HG03045 (cell line): ENCODE results near the gene SLC11A1.

Experiments
- ATAC-seq: cut with Tn5 transposase; IDR thresholded peaks from one replicate; pipeline ENCODE4 v1.9.1; 2021; ENCODE audit warnings: mild to moderate bottlenecking, moderate library complexity; ENCODE audit not compliant: unreplicated experiment

The SLC11A1 gene

GRCh38 chr2:218366621-218367414, 15.3 kb upstream of the SLC11A1 start:
- ATAC-seq = no peak

- peak; percentile 96 for ATAC-seq
Observed at GRCh38 chr2:218367415-218368149, 14.5 kb upstream of the SLC11A1 start.

GRCh38 chr2:218368150-218368528, 13.9 kb upstream of the SLC11A1 start:
- ATAC-seq = no peak

- no peak for ATAC-seq
Observed at GRCh38 chr2:218368621-218369153, 13.4 kb upstream of the SLC11A1 start.

GRCh38 chr2:218369330-218369729, 12.7 kb upstream of the SLC11A1 start:
- no peak for ATAC-seq

GRCh38 chr2:218370410-218371063, 11.5 kb upstream of the SLC11A1 start:
- no peak for ATAC-seq

- no peak for ATAC-seq
Observed at GRCh38 chr2:218371983-218372350, 10.1 kb upstream of the SLC11A1 start.

- no peak for ATAC-seq
Observed at GRCh38 chr2:218374795-218375194, 7.3 kb upstream of the SLC11A1 start.

GRCh38 chr2:218375212-218375611, 6.9 kb upstream of the SLC11A1 start:
- no peak for ATAC-seq

- ATAC-seq = no peak
Observed at GRCh38 chr2:218378053-218378452, 4.0 kb upstream of the SLC11A1 start.

- no peak for ATAC-seq
Observed at GRCh38 chr2:218382785-218383184, 712 bp downstream of the SLC11A1 start.

- no peak for ATAC-seq
Observed at GRCh38 chr2:218383892-218384519, 1.9 kb downstream of the SLC11A1 start.

- ATAC-seq = no peak
Observed at GRCh38 chr2:218384975-218385374, 2.9 kb downstream of the SLC11A1 start.

GRCh38 chr2:218386505-218387368, 4.7 kb downstream of the SLC11A1 start:
- no peak for ATAC-seq

GRCh38 chr2:218387369-218388194, 5.5 kb downstream of the SLC11A1 start:
- ATAC-seq = no peak

- ATAC-seq = no peak
Observed at GRCh38 chr2:218389333-218390150, 7.5 kb downstream of the SLC11A1 start.

- no peak for ATAC-seq
Observed at GRCh38 chr2:218391202-218391601, 9.1 kb downstream of the SLC11A1 start.

- ATAC-seq = no peak
Observed at GRCh38 chr2:218392459-218392858, 10.4 kb downstream of the SLC11A1 start.
